GM12878 (cell line): ENCODE data around the gene FLAD1. TPM values are rescaled to one million over a fixed set of nuclear protein-coding genes. Genes with fewer than 3 reads are reported as not detected.
A peak's percentile ranks its signal among the peaks of the same experiment; 100 is the strongest.

Experiments used
- ATAC-seq: fragments of 200-7000 bp; cut with Tn5 transposase; 3 replicates; pipeline ENCODE4 v1.9.1; 2020; ENCODE audit warnings: mild to moderate bottlenecking, moderate library complexity
- BruUV-seq: library from RNA; stranded (reverse); fragments of 400-500 nt; replicated peaks from 2 replicates; lab custom pipeline; 2021; lab: Mats Ljungman, UMichigan
- CTCF ChIA-PET: fragments of 300-600 bp; sonication (Branson Sonifier 250); formaldehyde crosslinking; extraction: SDS; loops from one replicate; lab custom pipeline; 2021; ENCODE audit warnings: inconsistent platforms; lab: Yijun Ruan, JAX
- POLR2A ChIA-PET: fragments of 350-600 bp; formaldehyde crosslinking; extraction: SDS; loops from one replicate; lab custom pipeline; 2021; ENCODE audit warnings: inconsistent platforms; lab: Charles Lee
- RAD21 ChIA-PET: fragments of 300-600 bp; sonication (Branson Sonifier 250); formaldehyde crosslinking; loops from one replicate; lab custom pipeline; 2023; ENCODE audit warnings: antibody characterized with exemption; ENCODE audit not compliant: unreplicated experiment; lab: Charles Lee
- SMC1A ChIA-PET: fragments of 300-600 bp; sonication (Branson Sonifier 250); formaldehyde crosslinking; loops from one replicate; lab custom pipeline; 2023; ENCODE audit not compliant: unreplicated experiment, uncharacterized antibody; lab: Charles Lee
- DNase-seq: peaks from one replicate; pipeline ENCODE4 v3.0.0-alpha.2; 2011; ENCODE audit warnings: low read depth, low spot score
- FAIRE-seq: peaks from 3 replicates; lab custom pipeline; 2011; peaks lifted over from hg19 to GRCh38; lab: Jason Lieb, UNC
- H2AFZ ChIP-seq: 2 replicates; pipeline ENCODE4 v1.6.0; 2011; ENCODE audit warnings: low read depth, low read length, control low read depth; ENCODE audit not compliant: control insufficient read depth
- H3K27ac ChIP-seq: 2 replicates; pipeline ENCODE4 v1.5.1; 2011; ENCODE audit warnings: control low read depth; ENCODE audit not compliant: control insufficient read depth, insufficient read depth
- H3K27me3 ChIP-seq, 2 experiments: replicated peaks in 1 of 2; 2 replicates each; pipeline versions ENCODE4 v1.6.0 to v1.6.1; 2011; ENCODE audit warnings: low read length in 1 of 2; ENCODE audit not compliant: control insufficient read depth in 2 of 2, insufficient read depth in 2 of 2
- H3K36me3 ChIP-seq, 2 experiments: 2 replicates each; pipeline ENCODE4 v1.5.1; 2011; ENCODE audit warnings: low read length in 1 of 2; ENCODE audit not compliant: control insufficient read depth in 2 of 2, insufficient read depth in 2 of 2
- H3K4me1 ChIP-seq: 2 replicates; pipeline ENCODE4 v1.6.1; 2011; ENCODE audit warnings: mild to moderate bottlenecking, low read length, moderate library complexity, mixed read lengths; ENCODE audit not compliant: control insufficient read depth, insufficient read depth
- H3K4me2 ChIP-seq: 2 replicates; pipeline ENCODE4 v1.6.0; 2011; ENCODE audit warnings: control low read depth; ENCODE audit not compliant: control insufficient read depth, insufficient read depth
- H3K4me3 ChIP-seq: fragments of 200-600 bp; sonication (generic); 2 replicates; pipeline ENCODE4 v1.5.1; 2016
- H3K79me2 ChIP-seq: 2 replicates; pipeline ENCODE4 v1.6.0; 2011; ENCODE audit warnings: low read length; ENCODE audit not compliant: control insufficient read depth, insufficient read depth
- H3K9ac ChIP-seq: 2 replicates; pipeline ENCODE4 v1.8.0; 2011; ENCODE audit warnings: low read length, control low read depth, mixed read lengths; ENCODE audit not compliant: control insufficient read depth, insufficient read depth
- H3K9me3 ChIP-seq: replicated peaks from 3 replicates; pipeline ENCODE4 v1.5.1; 2011; ENCODE audit warnings: mild to moderate bottlenecking, low read length; ENCODE audit not compliant: control insufficient read depth, insufficient read depth
- H4K20me1 ChIP-seq: 2 replicates; pipeline ENCODE4 v1.6.0; 2011; ENCODE audit not compliant: control insufficient read depth, insufficient read depth
- BCL11A ChIP-seq: IDR thresholded peaks from 2 replicates; pipeline ENCODE4 v1.6.1; 2011; ENCODE audit warnings: low read depth, low read length
- BCLAF1 ChIP-seq: fragments of 450-650 bp; IDR thresholded peaks from 2 replicates; pipeline ENCODE4 v1.6.1; 2017; ENCODE audit warnings: antibody characterized with exemption, mild to moderate bottlenecking, moderate library complexity
- E2F8 ChIP-seq: fragments of 450-650 bp; IDR thresholded peaks from 2 replicates; pipeline ENCODE4 v1.6.1; 2018; ENCODE audit warnings: mild to moderate bottlenecking, low read depth, moderate library complexity; ENCODE audit not compliant: partially characterized antibody
- EED ChIP-seq: sonication (generic); IDR thresholded peaks from 2 replicates; pipeline ENCODE4 v1.6.1; 2016; ENCODE audit warnings: antibody characterized with exemption, low read depth
- FOXK2 ChIP-seq: fragments of 450-650 bp; IDR thresholded peaks from 2 replicates; pipeline ENCODE4 v1.6.1; 2017; ENCODE audit warnings: mild to moderate bottlenecking, moderate library complexity
- GATAD2B ChIP-seq: fragments of 450-650 bp; conservative IDR thresholded peaks from 2 replicates; pipeline ENCODE4 v1.6.1; 2017; ENCODE audit warnings: low read depth, mild to moderate bottlenecking, moderate library complexity
- MEF2B ChIP-seq: fragments of 450-650 bp; IDR thresholded peaks from 2 replicates; pipeline ENCODE4 v1.6.1; 2018; ENCODE audit warnings: mild to moderate bottlenecking, moderate library complexity; ENCODE audit not compliant: partially characterized antibody, poor library complexity, severe bottlenecking
- MTA2 ChIP-seq: fragments of 450-650 bp; IDR thresholded peaks from 2 replicates; pipeline ENCODE4 v1.6.1; 2016; ENCODE audit warnings: low read depth, mild to moderate bottlenecking, moderate library complexity
- PBX3 ChIP-seq: IDR thresholded peaks from 2 replicates; pipeline ENCODE4 v1.6.1; 2011; ENCODE audit warnings: mild to moderate bottlenecking, low read depth, low read length, moderate library complexity; ENCODE audit not compliant: insufficient replicate concordance
- RAD21 ChIP-seq: IDR thresholded peaks from 2 replicates; pipeline ENCODE4 v1.6.1; 2011; ENCODE audit warnings: mild to moderate bottlenecking, low read depth, low read length, moderate library complexity; ENCODE audit not compliant: insufficient read depth
- RB1 ChIP-seq: fragments of 450-650 bp; formaldehyde crosslinking; IDR thresholded peaks from 2 replicates; pipeline ENCODE4 v1.6.1; 2017; ENCODE audit warnings: mild to moderate bottlenecking, borderline replicate concordance
- RCOR1 ChIP-seq: conservative IDR thresholded peaks from 2 replicates; pipeline ENCODE4 v1.6.1; 2012; ENCODE audit warnings: low read depth, low read length, improper control_type of control experiment
- SMARCA5 ChIP-seq: fragments of 450-650 bp; IDR thresholded peaks from 2 replicates; pipeline ENCODE4 v1.6.1; 2017; ENCODE audit warnings: mild to moderate bottlenecking
- SUZ12 ChIP-seq: fragments of 200-600 bp; sonication (generic); IDR thresholded peaks from one replicate; pipeline ENCODE4 v1.6.1; 2018; ENCODE audit warnings: antibody characterized with exemption, mild to moderate bottlenecking; ENCODE audit not compliant: unreplicated experiment
- USF2 ChIP-seq: IDR thresholded peaks from 2 replicates; pipeline ENCODE4 v1.6.1; 2011; ENCODE audit warnings: low read depth, low read length, improper control_type of control experiment, borderline replicate concordance
- WGBS: methylation state at CpG from one replicate; pipeline ENCODE4 v1.1.6; 2016; ENCODE audit warnings: low lambda C conversion rate; ENCODE audit not compliant: insufficient replicate concordance, insufficient coverage; ENCODE audit errors: missing lambda C conversion rate; 5-methylcytosine and 5-hydroxymethylcytosine counted together
- in situ Hi-C: fragments of 300-500 bp; cut with MboI; formaldehyde crosslinking; loops from 9 replicates; pipeline ENCODE4 v1.14.3; 2018; ENCODE audit warnings: mixed read lengths
- intact Hi-C: fragments of 100-400 bp; cut with micrococcal nuclease; formaldehyde crosslinking; loops from one replicate; pipeline ENCODE4 v1.14.2; 2022; ENCODE audit not compliant: unreplicated experiment
- polyA plus RNA-seq, 11 experiments: library from polyadenylated mRNA; depleted of rRNA in 4 of 11; unstranded in 6 of 11; stranded (reverse) in 5 of 11; fragments of >200 nt; fragmentation: Nextera tagmentation in 4 of 11; fragmentation: Illumina TruSeq in 1 of 11; extraction: Ambion mirVana in 4 of 11; extraction: Trizol in 1 of 11; gene quantifications; 1 replicate in 1 of 11; 2 replicates in 10 of 11; pipeline versions ENCODE4 v1.2.1 to v1.2.3, GENCODE V29; 2011 to 2016; ENCODE audit warnings: inconsistent platforms in 2 of 11, missing spikeins in 2 of 11, low read depth in 1 of 11
- total RNA-seq, 4 experiments: library from RNA; depleted of rRNA in 3 of 4; stranded (reverse); fragments of >200 nt in 3 of 4; fragmentation: Illumina TruSeq in 1 of 4; extraction: Trizol in 1 of 4; gene quantifications; 2 replicates each; pipeline versions ENCODE4 v1.2.1 to v1.2.3, GENCODE V29; 2013 to 2021

Gene FLAD1
- total and polyA plus RNA-seq, 10 of the 15 experiments (the other 5 are each of a cell fraction or from before 2014, with no cell fraction given): 22.9 to 93.4 (median 56.6) TPM

GRCh38 chr1:154963643-154964042 is 19.5 kb upstream of the FLAD1 start:
- H3K4me2 ChIP-seq: no peak overlapping the region; the same call in 1 of the 2 replicates
- no peaks in the 10 kb centered on the region for H3K27me3 ChIP-seq
- no peaks in the 10 kb centered on the region for H4K20me1 ChIP-seq
- CTCF ChIA-PET: interaction anchor here (1.8 kb wide), 1 partner anchor 35 kb away, joined by 4 read pairs; no protein-coding TSS in a partner anchor
- SMC1A ChIA-PET: interaction anchor here (0.9 to 1.4 kb wide), 2 partner anchors 10 to 19 kb away, joined by 3 to 4 read pairs; partner anchors contain the start of gene FLAD1
- no peak overlapping the region for H3K9ac ChIP-seq
- no peak overlapping the region for H2AFZ ChIP-seq
- peaks cover 12 to 15% of the 10 kb centered on the region in 2 experiments; a peak in 3 of 4 replicates for H3K36me3 ChIP-seq
- POLR2A ChIA-PET: interaction anchor here (0.6 to 1.7 kb wide), 4 partner anchors 10 to 572 kb away, joined by 3 to 5 read pairs (median 3); partner anchors contain the start of gene CKS1B
- ATAC-seq (no peak), DNase-seq (no peak), FAIRE-seq (no peak)
- peaks cover 31% of the 10 kb centered on the region for H3K79me2 ChIP-seq
- peaks cover 6% of the 10 kb centered on the region; the same call in 1 of the 2 replicates for H3K4me1 ChIP-seq
- H3K4me3 ChIP-seq: peak overlapping the region; percentile 88; the same call in 1 of the 2 replicates
- in situ Hi-C loops (no loop called here), intact Hi-C loops (loop anchor here (5.0 kb wide), 1 partner anchor 39 kb away; the partner anchor contains the start of gene ZBTB7B)
- no TSS peak for BruUV-seq
- H3K27ac ChIP-seq: no peak overlapping the region; the same call in 1 of the 2 replicates
- 96% methylated on average over 8 of the region's 8 CpGs for WGBS
- no peaks in the 10 kb centered on the region for H3K9me3 ChIP-seq
- RAD21 ChIA-PET: interaction anchor here (1.0 to 1.9 kb wide), 2 partner anchors 35 to 54 kb away, joined by 3 to 4 read pairs; no protein-coding TSS in a partner anchor
- no peak for TF ChIP-seq MEF2B
- no peak for TF ChIP-seq GATAD2B
- TF ChIP-seq E2F8: no peak
- TF ChIP-seq SUZ12: no peak
- no peak for TF ChIP-seq PBX3
- no peak for TF ChIP-seq RCOR1
- TF ChIP-seq SMARCA5: no peak
- TF ChIP-seq FOXK2: no peak
- no peak for TF ChIP-seq RB1
- TF ChIP-seq BCL11A: no peak
- no peak for TF ChIP-seq MTA2
- no peak for TF ChIP-seq BCLAF1
- no peak for TF ChIP-seq RAD21
- TF ChIP-seq EED: no peak
- no peak for TF ChIP-seq USF2
